Urothelium cell line (cell line): ENCODE results near the gene S100PBP.

Source experiments
- DNase-seq: peaks from one replicate; pipeline ENCODE4 v3.0.0; 2011; ENCODE audit warnings: low spot score, mixed read lengths
- FAIRE-seq: peaks from 2 replicates; lab custom pipeline; 2011; peaks lifted over from hg19 to GRCh38; lab: Jason Lieb, UNC

The S100PBP gene

DNA sequence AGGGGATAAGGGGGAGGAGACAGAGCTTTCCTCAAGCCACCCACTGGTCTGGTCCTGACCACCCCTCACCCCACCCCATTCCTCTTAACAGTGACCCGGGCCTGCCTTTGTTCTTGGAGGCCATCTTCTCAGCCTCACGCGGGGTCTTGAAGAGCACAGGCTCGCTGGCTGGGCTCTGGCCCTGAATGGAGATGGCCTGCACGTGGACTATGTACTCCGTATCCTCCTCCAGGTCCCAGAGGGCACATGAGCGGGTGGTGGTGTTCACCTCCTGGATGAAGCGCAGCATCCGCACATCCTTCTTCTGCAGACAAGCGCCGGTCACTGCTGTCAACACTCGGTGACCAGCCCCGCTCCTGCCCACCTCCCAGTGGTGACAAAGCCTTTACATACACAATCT, 50.6 kb downstream of the S100PBP start:
- DNase-seq (no peak), FAIRE-seq (peak; percentile 17)

- FAIRE-seq (no peak), DNase-seq (no peak)
Observed at GRCh38 chr1:32868806-32869455, 51.5 kb downstream of the S100PBP start.

GRCh38 chr1:32869923-32870614, 52.6 kb downstream of the S100PBP start:
- DNase-seq: no peak
- FAIRE-seq: no peak

DNA sequence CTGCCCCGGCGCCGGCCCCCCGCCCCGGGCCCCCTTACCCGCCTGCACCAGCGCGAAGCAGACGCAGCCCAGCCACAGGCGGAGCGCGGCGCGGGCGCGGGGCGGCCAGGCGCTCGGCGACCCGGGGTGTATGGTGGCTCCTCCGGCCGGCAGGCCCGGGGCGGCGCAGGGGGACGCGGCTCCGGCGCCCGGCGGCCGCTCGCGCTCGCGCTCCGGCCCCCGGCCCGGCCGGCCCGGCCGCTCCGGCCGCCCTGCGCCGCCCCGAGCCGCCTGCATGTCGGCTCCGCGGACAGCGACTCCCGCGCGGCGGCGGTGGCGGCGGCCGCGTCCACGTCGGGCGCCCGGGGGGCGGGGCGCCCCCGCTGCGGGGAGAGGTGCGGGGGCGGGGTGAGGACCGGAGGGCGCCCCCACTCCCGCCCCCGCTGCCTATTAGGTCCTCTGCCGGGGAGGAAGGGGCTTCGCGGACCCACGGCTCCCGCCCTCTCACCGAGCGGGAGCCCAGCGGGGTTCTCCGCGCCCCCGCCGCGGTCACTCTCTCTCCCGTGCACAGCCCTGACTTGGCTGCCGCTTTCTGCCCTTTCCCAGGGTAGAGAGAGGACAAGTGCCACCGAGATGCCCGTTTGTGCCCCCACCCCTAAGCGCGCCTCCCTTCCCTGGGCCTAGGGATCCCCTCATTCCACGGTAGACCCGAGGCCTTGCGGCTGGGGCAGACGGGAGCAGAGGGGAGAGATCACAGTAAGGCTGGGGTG, 53.3 kb downstream of the S100PBP start, which contains the start of gene FNDC5:
FNDC5 (minus strand) TSS at position 298 of the 749 bp plus-strand sequence.
- FAIRE-seq (no peak), DNase-seq (no peak)

- no peak for FAIRE-seq
Observed at GRCh38 chr1:32871364-32872191, 54.1 kb downstream of the S100PBP start.

DNA sequence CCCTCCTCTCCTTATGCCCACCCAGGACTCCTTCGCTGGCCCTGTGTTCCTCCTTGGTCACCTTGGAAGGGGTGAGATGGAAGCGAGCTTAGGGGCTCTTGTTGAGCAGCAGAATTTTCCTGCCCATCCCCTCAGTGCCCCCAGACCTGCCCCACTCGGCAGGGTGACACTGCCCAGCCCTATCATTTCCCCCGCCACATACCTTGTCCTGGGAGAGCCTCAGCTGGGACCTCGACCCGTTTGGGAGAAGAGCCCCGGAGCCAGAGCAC, 54.7 kb downstream of the S100PBP start:
- no peak for DNase-seq
- no peak for FAIRE-seq

More at GRCh38 chr1:32871364-32872191, 54.1 kb downstream of the S100PBP start:
- DNase-seq: no peak

DNA sequence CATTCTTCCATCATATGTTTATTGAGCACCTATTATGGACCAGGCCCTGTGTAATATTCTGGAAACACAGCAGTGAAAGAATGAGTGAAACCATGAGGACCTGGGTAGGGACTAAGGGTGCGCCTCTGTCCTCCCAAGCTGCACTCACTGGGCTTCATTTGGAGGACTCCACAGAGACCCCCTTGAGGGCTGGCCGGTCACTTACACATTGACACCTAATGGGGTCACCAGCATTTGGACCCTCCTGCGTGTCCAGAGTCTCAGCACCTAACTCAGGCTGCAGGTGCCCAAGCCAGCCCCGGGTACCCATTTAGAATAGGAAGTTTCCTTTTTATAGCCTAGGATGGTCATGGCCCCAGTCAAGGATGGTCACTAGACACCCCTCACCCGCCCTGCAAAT, 56.0 kb downstream of the S100PBP start:
- DNase-seq (no peak), FAIRE-seq (no peak)

- FAIRE-seq (no peak), DNase-seq (no peak)
Observed at GRCh38 chr1:32874860-32875752, 57.7 kb downstream of the S100PBP start.

DNA sequence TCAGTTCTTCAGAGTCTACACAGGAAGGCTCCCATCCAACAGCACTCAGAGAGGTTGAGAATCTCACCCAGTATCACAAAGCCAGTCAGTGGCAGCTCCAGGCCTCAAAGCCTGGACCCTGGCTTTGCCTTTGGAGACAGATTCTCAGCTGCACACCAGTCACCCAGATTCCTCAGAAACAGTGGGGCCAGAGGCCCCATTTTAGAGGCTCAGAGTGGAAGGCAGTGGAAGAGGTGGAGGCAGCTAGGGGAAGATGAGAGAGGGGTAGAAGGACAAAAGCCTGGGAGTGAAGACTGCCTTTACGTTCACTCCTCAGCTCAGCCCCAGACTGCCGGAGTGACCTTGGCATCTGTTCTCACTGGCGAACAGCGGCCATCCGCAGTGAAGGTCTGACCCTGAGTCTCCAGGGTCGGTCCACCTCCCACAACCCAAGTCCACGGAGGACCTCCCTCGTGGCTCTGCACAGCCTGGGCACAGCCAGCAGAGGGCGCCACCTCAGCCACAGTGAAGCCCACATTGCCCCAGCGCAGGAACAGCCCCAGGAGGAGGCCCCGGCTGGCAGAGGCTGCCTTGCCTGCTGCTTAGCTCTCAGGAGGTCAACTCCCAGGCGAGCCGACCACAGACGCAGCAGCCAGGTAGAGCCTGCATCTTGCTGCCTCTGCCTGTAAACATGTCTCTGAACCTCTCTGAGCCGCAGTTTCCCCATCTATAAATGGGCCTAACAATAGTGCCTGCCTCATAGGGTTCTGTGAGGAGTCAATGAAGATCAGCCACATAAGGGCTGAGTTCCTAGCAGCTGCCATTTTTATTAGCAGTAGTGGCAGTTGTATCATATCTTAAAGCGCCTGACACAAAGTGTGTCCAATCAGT, 59.1 kb downstream of the S100PBP start:
- DNase-seq: peak; percentile 72
- no peak for FAIRE-seq

- FAIRE-seq: no peak
- no peak for DNase-seq
Observed at GRCh38 chr1:32877211-32878110, 60.0 kb downstream of the S100PBP start.

DNA sequence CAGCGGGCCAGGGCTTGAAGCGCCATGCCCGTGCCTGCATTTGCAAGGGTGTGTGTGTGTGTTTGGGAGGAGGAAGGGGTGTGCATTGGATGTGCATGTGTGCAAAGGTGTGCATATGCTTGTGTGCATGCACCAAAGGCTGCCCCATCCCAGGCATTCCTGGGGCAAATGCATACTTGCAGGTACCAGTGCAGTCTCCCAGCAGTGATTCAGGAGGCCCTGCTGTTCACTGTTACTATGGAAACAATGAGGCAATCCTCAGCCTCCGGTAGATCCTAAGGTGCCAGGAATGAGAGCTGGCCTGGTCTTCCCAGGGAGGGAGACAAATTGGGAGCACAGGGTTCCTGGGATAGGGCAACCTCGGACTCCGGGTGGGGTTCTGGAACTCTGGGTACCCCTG, 60.7 kb downstream of the S100PBP start:
- FAIRE-seq (no peak), DNase-seq (peak; percentile 56)

- DNase-seq: no peak
Observed at GRCh38 chr1:32878637-32879041, 61.2 kb downstream of the S100PBP start.

DNA sequence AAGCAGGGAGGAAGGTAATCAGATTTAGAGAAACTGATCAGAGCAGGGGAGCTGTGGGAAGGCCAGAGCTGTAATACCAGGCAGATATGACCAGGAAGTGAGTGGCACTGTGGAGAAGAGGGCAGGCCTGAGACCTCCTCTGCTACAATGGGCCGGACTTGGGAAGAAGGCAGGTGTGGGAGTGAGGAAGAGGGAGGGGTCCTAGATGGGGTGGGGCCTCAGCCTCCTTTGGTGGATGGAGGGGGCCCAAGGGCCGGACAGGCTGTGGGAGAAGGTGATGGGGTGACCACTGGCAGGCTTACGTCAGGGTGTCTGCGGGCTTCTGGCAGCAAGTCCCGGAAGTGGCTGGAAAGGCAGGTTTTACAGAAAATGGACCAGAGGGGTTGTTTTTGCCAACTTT, 63.8 kb downstream of the S100PBP start:
- DNase-seq (no peak), FAIRE-seq (no peak)

More at GRCh38 chr1:32878637-32879041, 61.2 kb downstream of the S100PBP start:
- no peak for FAIRE-seq

DNA sequence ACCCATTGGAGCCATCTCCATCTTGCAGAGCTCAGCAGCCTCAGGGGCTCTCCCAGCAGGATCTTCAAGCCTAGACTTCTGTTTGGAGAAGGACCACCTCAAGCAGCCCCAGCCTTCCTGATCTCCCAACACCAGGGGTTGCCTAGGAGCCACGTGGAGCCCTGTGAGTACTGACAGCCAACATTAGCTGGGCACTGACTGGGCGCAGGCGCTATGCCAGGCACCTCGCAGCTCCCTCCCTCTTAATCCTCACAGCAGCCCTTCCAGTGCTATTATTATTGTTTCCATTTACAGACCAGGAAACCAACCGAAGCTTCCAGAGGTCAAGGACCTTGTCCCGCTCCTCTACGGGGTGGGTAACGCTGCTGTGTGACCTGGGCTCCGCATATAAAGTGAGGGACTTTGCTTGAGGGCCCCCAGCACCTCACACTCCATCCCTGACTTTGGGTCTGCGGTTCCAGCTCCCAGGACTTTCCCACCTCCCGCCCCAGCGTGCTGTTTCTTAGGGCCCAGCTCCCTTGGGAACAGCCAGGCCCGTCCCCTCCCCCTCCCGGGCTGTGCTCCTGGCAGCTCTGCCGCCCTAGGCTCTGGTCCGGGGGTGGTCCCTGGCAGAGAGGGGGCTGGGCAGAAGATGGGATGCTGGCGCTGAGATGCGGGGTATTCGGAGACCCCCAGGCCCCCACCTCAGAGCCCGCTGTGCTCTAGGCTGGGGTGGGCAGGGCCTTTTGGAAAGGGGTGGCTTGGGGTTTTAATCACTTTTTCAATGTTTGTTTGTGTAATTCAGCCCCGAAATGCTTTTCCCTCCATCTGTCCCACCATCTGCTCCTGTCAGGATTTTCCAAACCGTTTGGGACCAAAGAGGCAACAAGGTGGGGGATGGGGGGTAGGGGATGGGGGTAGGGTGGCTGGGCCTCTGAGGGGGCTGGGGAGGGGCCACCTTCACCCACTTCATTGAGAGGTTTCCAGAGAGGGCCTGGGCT, 64.7 kb downstream of the S100PBP start:
- no peak for FAIRE-seq
- no peak for DNase-seq

DNA sequence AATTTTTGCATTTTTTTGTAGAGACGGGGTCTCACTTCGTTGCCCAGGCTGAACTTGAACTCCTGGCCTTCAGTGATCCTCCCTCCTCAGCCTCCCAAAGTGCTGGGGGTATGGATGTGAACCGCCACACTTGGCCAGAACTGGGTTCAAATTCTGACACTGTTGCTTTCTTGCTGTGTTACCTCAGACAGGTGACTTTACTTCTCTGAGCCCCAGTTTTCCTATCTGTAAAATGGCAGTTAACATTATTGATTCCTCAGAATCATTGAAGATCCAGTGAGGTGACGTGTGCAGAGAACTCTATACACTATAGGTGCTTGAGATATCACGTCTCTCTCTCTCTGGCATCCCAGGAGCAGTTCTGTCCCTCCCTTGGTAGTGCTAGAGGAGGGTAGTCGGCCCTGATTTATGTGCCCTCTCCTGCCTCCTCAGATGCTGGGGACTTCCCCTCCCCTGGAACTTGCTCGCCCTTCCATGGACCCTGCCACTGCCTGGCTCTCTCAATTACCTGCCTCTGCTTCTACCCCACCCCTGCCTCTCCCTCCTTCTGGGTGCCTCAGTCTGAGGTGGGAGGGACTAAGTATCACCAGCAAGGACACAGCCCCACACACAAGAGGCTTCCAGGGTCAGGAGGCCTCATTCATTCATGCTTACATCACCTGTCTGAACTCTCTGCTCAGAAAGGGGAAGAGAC, 66.0 kb downstream of the S100PBP start:
- FAIRE-seq (no peak), DNase-seq (no peak)

- no peak for DNase-seq
- FAIRE-seq: no peak
Observed at GRCh38 chr1:32884032-32884372, 66.5 kb downstream of the S100PBP start.

DNA sequence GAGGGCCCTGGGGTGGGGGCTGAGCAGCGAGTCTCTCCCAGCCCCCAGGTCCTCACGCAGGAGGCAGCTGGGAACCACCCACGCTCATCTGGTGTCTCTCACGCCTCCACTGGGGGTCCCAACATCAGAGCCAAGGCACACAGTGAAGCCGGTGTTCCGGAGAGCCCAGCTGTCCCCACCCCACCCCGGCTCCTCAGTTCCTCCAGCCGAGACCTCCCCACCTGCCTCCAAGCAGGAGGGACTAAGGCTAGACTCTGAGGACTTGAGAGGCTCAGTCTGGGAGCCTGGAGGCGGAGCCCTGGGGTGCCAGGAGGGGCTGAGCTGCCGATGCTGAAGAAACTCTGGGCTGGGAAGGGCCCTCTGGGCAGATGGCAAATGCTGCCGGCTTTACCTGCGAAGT, 67.3 kb downstream of the S100PBP start:
- DNase-seq (no peak), FAIRE-seq (no peak)
